Suprapubic skin (tissue), 3 donors: ENCODE data around the gene FRMD1.

Experiments
- CTCF ChIP-seq, 2 donors: fragments of 200-600 bp in 1 of 2; fragments of 450-650 bp in 1 of 2; sonication (generic) in 1 of 2; IDR thresholded peaks; one replicate each; pipeline ENCODE4 v1.5.1; 2016 to 2019; ENCODE audit warnings: antibody characterized with exemption in 2 of 2, mild to moderate bottlenecking in 1 of 2, moderate library complexity in 1 of 2
- POLR2A ChIP-seq, 2 donors: fragments of 450-650 bp; IDR thresholded peaks; one replicate each; pipeline ENCODE4 v1.6.1; 2017; ENCODE audit warnings: antibody characterized with exemption in 2 of 2, mild to moderate bottlenecking in 2 of 2, moderate library complexity in 2 of 2

- TF ChIP-seq CTCF (IDR thresholded peaks at IDR 0.05): no peak
- TF ChIP-seq POLR2A (IDR thresholded peaks at IDR 0.05): no peak
These were observed 14.1 kb upstream of the FRMD1 start for GRCh38 chr6:168093071-168093505.
